ENCODE results near the gene GABRA5.

The GABRA5 gene

GRCh38 chr15:26928051-26928450, 61.2 kb downstream of the GABRA5 start:
- DNase-seq (ENCODE audit: low read depth in 2 of 2), result no peak

- no peak for DNase-seq (ENCODE audit: low read depth in 2 of 2)
Observed at GRCh38 chr15:26929588-26929987, 62.7 kb downstream of the GABRA5 start.

GRCh38 chr15:26934848-26935247, 68.0 kb downstream of the GABRA5 start:
- no peak for DNase-seq (ENCODE audit: low read depth in 2 of 2)

- DNase-seq (ENCODE audit: low read depth in 2 of 2), result no peak
Observed at GRCh38 chr15:26935322-26935721, 68.5 kb downstream of the GABRA5 start.

GRCh38 chr15:26936502-26936901, 69.6 kb downstream of the GABRA5 start:
- no peak for DNase-seq (ENCODE audit: low read depth in 2 of 2)

- DNase-seq (ENCODE audit: low read depth in 2 of 2), result no peak
Observed at GRCh38 chr15:26937134-26937533, 70.3 kb downstream of the GABRA5 start.

GRCh38 chr15:26939398-26939797, 72.5 kb downstream of the GABRA5 start:
- no peak for DNase-seq (ENCODE audit: low read depth in 2 of 2)

GRCh38 chr15:26941489-26941888, 74.6 kb downstream of the GABRA5 start:
- DNase-seq (ENCODE audit: low read depth in 2 of 2), result no peak

- DNase-seq (ENCODE audit: low read depth in 2 of 2), result no peak
Observed at GRCh38 chr15:26943866-26944265, 77.0 kb downstream of the GABRA5 start.

- DNase-seq (ENCODE audit: low read depth in 2 of 2), result no peak
Observed at GRCh38 chr15:26945046-26945445, 78.2 kb downstream of the GABRA5 start.

GRCh38 chr15:26950001-26950400, 83.1 kb downstream of the GABRA5 start:
- DNase-seq (ENCODE audit: low read depth in 2 of 2), result no peak

GRCh38 chr15:26954403-26954802, 87.5 kb downstream of the GABRA5 start:
- no peak for DNase-seq (ENCODE audit: low read depth in 2 of 2)

GRCh38 chr15:26967719-26968269, 100.9 kb downstream of the GABRA5 start:
- DNase-seq (ENCODE audit: low read depth in 2 of 2), result no peak

GRCh38 chr15:26968806-26969205, 101.9 kb downstream of the GABRA5 start:
- DNase-seq (ENCODE audit: low read depth in 2 of 2), result no peak

- no peak for DNase-seq (ENCODE audit: low read depth in 2 of 2)
Observed at GRCh38 chr15:26970712-26971210, 103.9 kb downstream of the GABRA5 start, which contains the start of gene GABRG3. Gene GABRG3 (plus strand): TSS chr15:26971181.

- no peak for DNase-seq (ENCODE audit: low read depth in 2 of 2)
Observed at GRCh38 chr15:26971271-26972018, 104.6 kb downstream of the GABRA5 start.

GRCh38 chr15:26972636-26973035, 105.8 kb downstream of the GABRA5 start:
- DNase-seq (ENCODE audit: low read depth in 2 of 2), result no peak

GRCh38 chr15:26974120-26974780, 107.4 kb downstream of the GABRA5 start:
- DNase-seq (ENCODE audit: low read depth in 2 of 2), result no peak

- DNase-seq (ENCODE audit: low read depth in 2 of 2), result no peak
Observed at GRCh38 chr15:26981492-26981891, 114.6 kb downstream of the GABRA5 start.

- DNase-seq (ENCODE audit: low read depth in 2 of 2), result no peak
Observed at GRCh38 chr15:26983822-26984221, 117.0 kb downstream of the GABRA5 start.

GRCh38 chr15:26985050-26985449, 118.2 kb downstream of the GABRA5 start:
- DNase-seq (ENCODE audit: low read depth in 2 of 2), result no peak

GRCh38 chr15:26996250-26996649, 129.4 kb downstream of the GABRA5 start:
- DNase-seq (ENCODE audit: low read depth in 2 of 2), result no peak
